GM18858 (cell line): Measurements from ENCODE around the gene VEGFC.

Experiments used
- ATAC-seq: cut with Tn5 transposase; IDR thresholded peaks from one replicate; pipeline ENCODE4 v1.9.1; 2021; ENCODE audit not compliant: unreplicated experiment

VEGFC gene, protein sequence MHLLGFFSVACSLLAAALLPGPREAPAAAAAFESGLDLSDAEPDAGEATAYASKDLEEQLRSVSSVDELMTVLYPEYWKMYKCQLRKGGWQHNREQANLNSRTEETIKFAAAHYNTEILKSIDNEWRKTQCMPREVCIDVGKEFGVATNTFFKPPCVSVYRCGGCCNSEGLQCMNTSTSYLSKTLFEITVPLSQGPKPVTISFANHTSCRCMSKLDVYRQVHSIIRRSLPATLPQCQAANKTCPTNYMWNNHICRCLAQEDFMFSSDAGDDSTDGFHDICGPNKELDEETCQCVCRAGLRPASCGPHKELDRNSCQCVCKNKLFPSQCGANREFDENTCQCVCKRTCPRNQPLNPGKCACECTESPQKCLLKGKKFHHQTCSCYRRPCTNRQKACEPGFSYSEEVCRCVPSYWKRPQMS

DNA sequence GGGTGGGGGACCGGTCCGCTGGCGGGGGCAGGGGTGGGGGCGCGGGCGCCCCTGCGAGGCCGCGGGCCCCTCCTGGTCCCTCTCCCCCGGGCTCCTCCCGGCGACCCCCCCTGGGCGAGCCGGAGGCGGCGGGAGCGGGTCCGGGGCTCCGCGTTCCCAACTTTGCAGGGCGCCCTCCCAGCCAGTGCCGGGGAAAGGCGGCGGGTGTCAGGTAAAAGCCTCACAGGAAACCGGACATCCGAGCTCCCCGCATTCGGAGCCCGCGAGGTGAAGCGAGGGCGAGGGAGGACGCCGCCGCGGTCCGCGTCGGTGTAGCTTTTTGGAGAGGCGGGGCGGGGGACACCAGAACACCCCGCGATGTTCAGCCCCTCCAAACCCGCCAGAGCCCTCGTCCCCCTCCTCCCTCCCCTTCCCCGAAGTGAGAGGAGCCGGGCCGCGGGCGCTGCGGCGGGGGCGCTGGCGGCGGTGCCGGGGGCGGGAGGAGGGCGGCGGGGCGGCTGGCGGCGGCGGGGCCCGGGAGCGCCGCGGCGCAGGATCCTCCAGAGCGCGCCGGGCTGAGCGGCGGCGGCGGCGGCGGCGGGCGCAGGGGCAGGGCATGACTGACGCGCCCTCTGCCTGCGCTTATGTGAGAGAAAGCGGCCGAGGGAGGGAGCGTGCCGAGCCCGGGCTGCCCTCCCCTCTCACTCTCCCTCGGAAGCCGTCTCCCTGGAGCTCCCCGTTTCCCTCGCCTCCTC lies at the start of gene VEGFC:
Gene VEGFC (minus strand): TSS at position 597 of the 734 bp plus-strand sequence. CDS start 611 bp downstream, outside the sequence.
- ATAC-seq: peak; percentile 50

DNA sequence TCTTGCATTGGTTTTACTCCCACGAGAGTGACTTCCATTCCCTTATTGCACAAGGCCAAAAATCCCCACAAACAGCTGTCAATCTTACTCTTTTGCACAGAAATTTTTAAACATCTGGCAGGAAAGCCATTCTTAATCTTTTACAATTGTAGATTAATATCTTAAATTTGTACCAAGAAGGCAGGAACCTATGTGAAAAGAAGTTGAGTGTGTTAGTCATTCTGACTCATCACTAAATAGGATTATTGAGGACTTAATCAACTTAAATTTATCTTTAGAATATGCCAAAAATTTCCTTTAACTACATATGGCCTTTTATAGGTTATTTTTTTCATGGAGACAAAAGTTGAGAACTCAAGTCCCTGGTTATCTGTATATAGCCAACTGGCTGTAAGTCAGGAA lies 49.0 kb upstream of the VEGFC start:
- ATAC-seq: no peak

DNA sequence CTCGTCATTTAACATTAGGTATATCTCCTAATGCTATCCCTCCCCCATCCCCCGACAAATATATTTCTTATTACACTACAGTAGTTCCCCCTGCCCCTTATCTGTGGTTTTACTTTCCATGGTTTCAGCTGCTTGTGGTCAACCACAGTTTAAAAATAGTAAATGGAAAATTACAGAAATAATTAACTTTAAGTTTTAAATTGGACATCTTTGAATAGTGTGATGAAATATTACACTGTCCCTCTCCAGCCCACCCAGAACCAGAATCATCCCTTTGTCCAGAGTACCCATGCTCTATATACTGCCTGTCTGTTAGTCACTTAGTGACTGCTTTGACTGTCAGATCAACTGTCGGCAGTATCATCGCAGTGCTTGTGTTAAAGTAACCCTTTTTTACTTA lies 47.4 kb upstream of the VEGFC start:
- no peak for ATAC-seq

DNA sequence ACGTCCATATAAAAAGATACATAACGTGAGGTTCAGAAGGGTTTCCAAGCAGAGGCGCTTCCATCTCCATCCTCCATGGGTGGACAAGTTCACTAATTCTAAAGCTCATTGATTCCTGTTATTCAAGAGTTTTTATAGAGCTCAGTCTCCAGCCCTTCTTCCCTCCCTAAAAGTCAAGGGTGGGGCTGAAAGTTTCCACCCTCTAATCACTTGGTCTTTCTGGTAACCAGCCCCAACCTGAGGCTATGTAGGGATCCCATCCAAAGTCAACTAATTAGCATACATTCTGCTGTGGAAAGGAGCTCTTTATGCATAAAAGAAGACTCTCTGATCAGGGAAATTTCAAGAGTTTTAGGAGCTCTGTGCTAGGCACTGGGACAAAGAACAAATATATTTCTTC lies 46.9 kb upstream of the VEGFC start:
- ATAC-seq: no peak

DNA sequence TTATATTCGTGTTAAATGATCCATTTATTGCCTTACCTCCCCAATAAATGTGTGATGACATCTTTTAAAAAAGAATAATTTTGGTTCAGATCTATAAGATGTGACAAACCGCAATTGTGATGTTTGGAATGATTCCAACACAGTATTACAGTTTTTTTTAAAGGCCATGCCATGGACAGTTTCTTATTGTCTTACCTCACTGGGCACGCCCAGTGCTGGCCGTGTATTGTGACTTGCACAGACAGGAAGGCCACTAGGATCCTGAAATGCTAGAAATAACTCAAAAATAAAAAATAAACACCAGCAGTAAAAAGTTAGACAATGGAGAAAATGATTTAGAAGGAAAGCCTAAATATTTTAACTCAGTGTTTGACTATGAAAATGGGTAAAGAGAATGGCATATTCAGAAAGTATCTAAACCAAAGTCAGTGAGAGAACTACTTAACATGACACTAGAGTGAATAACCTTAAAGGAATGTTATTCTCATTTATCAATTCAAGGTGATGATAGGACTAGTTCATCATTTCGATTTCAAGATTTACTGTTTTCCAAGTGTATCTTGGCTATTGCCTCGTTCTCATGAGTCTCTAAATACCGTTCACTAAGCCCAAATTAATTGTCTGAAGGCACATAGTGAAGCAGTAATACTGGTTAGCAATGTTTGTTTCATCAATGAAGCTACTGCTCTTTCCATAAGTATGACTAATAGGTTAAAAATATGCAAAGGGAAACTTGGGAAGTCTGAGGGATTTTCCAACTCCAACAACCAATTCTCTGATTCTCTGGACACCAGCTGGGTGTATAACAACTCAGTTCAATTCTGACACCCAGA lies 46.1 kb upstream of the VEGFC start:
- no peak for ATAC-seq

DNA sequence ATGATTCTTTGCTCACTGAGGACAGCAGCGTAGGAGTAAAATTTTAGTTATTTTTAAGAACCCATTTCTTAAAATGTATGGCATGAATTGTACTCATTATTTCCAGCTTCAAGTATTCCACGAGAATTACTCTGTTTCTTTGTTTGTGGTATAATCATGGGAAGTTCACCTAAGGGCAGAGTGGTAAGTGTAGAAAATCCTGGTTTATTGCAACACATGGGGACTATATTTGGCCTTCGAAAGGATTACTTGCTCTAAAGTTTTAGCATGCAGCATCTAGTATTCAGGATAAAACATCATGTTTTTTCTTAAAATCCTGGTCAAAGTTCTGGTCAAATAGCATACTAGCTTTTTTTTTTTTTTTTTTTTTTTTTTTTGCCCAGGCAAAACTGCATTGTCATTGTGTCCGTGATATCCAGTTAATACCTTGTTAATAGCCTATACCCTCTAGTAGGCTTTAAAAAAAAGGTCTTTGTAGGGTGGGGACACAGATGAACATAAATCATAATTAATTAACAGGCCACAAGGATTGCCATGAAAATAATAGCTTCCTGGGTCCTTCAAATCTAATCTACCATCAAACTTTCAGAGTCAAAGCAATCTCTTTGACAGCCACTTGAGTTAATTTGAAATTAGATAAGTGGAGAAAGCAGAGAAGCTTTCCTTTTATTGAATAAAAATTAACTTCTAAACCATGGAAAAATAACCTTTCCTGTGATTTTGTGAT lies 44.6 kb upstream of the VEGFC start:
- no peak for ATAC-seq

DNA sequence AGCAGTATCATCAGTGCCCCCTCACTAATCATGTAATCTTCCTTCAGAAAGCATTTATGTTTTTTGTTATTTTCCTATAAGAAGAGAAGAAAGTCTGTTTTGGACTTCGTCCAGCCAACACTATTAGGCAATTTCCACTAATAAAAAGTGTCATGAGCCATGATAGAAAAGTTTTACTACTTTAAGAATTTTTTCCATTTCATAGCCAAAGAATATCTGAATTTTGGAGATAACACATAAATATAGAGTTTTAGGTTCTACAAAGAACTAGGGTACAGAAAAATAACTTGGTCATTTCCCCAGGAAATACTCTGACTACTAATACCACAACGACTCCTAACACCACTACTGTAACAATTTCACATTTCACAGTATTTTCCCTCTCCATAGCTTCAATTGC lies 41.8 kb upstream of the VEGFC start:
- no peak for ATAC-seq

DNA sequence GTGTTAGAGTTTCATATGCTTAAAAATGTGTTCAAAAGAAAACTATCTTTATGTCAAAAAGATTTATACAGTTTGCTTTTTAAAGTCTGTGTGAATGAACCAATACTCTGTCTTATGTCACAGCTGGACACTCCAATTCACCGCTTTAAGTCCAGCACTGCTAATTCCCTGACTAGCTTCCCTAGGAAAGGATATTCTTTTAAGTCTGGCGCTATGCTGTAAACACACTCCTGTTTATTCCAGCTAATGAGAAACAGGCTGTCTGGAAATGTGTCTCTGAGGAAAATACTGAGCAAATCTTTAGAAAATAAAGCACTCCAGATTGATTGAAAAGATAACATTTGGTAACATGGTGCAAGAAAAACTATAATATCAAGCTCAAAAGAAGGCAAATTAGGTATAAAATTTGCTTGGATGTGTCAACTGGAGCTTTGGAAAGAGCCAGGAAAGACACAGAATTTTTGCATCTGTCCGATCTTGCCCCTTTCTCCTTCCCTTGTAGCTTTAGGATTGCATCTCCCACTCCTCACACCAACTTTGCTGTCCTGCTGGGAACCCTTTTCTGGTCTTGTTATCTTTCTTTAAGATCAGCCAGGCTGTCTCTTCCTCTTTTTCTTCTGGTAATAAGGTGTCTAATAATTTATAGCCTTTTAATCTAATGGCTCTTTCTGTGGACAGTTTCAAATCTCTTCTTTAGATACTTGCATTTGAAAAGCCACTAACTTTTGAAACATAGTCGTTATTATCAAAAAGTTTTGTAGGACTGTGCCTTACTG lies 40.9 kb upstream of the VEGFC start:
- ATAC-seq: no peak

DNA sequence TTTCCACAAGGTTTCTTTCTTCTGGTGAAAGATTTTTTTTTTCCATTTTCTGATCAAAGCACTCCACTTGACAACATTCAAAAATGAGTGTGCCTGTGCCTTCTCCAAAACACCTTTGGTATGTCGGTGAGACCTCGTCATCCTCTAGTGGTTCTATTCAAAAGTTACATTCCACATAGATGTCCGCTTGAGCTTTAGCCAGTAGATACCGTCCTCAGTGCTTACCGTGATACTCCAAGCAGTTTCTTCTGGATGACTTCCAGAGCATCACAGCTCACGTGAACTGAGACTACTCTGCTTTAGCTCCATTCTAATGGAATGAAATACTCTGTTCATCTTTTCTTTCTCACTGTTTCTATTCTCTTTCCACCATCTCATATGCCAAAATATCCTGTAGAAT lies 38.2 kb upstream of the VEGFC start:
- ATAC-seq: no peak

DNA sequence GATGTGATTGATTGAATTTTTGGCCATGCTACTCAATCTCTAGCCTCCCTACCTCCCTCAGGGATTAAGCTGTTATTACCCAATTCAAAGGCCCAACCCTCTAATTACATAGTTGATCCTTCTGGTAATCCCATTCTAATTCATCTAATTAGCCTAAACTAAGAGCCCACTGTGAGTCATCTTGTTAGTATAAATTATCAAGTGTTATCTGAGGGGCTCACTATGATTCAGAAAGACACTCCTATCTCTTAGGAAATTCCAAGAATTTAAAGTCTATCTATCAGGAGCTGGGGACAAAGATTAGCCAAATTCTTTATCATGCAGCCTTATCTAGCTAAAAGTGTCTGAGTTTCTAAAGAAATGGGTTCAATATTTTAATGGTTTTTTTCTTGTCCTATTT lies 32.9 kb upstream of the VEGFC start:
- no peak for ATAC-seq

DNA sequence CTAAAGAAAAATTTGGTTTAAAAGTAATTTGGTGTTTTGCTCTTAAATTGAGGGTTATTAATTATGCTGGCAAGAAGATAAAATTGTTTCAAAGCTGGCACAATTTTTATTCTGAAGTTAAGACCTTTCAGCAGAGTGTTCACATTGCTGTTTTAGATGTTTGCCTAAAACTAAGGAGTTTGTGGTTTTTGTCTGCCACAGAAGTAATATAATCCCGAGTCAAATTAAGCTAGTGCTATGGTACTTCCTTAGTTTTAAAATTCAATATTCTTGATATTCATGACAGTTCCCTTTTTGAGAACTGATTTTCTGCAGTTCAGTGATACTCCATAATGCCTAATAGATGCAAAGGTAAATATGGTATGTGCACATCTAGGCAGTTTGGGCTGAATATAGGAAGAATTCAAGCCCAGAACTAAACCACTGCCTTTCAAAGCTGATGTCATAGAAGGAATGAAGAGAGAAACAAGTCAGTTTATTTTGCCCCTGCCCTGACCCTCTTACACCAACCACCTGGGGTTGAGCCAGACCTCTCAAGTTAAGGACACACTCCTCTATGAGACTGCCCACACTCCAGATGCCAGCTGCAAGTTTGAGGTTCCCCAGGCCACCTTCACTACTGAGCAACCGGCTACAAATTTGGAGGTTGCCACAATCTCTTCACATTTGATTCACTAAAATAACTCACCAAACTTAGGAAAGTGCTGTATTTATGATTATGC lies 32.1 kb upstream of the VEGFC start:
- ATAC-seq: no peak

DNA sequence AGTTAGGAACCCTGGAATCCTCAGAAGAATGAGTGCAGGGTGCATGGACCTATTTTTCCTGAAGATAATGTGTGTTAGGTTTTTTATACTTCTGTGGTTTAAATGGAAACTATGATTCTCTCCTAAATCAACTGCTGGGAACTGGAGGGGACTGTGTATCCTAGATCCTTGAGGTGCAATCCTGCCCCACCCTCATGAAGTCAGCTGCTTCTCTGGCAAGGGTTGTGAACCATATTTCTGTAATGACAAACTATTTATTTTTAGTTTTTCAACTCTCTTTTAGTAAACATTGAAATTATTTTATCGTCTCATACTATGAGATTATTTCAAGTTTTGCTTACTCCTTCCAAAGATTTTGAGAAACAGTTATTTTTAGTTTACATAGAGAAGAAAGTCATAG lies 25.8 kb upstream of the VEGFC start:
- no peak for ATAC-seq

DNA sequence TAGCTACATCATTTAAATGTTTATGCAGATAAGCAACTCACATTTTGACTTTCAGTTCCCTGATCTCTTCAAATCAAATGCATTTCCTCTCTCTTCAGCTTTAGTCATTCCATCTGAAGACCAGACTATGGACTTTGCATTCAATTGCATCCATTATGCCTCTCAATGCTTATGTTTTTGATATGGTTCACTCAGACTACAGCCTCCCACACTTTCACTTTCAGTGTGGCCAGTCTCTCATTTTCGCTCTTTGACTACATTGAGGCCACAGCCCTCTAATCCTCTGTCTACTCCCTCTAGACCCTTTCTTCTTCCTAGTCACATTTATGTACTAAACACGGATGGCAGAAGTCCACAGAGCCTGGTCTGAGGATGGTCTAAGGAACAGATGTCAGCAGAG lies 24.5 kb upstream of the VEGFC start:
- ATAC-seq: peak; percentile 91

DNA sequence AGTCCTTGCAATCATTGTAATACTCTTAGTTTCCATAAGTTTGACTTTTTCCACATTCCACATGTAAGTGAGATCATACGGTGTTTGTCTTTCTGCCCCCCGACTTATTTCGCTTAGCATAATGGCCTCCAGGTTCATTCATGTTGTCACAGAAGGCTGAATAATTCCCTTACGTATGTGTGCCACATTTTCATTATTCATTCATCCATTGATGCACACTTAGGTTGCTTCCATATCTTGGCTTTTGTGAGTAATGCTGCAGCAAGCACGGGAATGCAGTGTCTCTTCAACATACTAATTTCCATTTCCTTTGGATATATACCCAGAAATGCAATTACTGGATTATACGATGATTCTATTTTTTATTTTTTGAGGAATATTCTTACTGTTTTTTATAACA lies 22.0 kb upstream of the VEGFC start:
- no peak for ATAC-seq

DNA sequence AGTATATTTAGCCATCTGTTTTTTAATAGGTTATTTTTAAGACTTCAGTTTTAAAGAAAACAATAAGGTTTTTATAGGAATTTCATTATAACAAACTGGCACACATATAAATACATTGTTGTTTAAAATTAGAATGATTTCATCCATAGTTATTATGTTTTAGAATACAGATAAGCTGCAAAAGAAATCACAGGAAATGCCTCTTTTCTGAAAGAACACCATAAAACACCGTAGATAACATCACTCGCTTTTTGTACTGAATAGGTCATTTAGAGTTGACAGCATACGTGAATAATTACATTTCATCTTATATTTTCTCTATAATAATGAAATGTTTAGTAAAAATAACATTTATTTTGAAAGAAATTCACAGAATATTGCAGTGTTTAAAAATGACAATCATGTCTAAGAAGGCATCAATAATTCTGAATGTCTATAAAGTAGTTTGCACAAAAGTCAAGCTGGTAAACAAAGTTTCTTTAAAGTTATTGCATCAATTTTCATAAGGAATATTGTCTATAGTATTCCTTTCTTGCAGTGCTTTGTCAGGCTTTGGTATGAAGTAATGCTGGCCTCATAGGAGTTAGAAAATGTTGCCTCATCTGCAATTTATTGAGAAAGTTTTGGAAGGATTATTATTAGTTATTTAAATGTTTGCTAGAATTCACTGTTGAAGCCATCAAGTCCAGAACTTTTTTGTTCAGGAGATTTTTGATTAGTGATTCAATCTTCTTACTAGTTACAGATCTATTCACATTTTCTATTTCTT lies 17.9 kb upstream of the VEGFC start:
- no peak for ATAC-seq

DNA sequence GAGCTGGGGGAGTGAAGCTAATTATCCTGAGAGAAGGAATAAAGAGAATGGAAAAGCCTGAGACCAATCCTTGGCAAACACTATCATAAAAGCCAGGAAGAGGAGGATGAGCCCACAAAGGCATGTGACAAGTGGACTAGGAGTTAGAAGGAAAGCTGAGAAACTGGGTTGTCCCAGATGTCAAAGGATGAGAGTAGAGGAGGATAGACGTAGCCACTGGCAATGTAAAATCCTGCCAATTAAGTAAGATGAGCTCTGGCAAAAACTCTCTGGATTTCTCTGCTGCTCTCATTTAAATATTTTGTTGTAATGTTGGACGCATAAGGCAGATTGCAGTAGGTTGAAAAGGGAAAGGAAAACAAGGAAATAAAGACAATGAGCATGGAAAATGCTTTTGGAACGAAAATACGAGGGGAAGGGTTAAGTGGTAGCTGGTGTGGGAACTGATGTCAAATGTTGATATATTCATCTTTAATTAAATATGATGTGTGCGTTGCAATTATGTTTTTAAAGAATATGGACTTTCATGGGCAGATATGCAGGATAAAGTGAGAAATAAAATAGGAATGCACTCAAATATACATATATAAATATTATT lies 14.2 kb upstream of the VEGFC start:
- ATAC-seq: no peak

DNA sequence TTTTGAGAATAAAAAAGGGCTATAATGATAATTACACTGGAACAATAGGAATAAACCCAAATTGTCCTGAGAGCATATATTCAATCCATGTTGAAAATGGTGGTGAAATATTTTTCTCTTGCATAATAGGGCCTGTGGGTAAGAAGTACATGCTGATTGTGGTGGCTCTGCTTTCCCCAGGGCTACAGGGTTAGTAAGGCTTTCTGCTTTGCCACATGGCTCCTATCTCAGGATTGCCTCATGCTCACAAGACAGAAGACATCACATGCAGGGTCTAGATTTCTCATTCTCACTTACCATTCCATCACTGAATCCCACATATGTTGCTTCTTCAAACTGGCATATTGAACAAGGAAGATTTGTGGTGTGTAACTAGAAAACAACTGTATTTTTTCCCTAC lies 12.4 kb upstream of the VEGFC start:
- no peak for ATAC-seq

DNA sequence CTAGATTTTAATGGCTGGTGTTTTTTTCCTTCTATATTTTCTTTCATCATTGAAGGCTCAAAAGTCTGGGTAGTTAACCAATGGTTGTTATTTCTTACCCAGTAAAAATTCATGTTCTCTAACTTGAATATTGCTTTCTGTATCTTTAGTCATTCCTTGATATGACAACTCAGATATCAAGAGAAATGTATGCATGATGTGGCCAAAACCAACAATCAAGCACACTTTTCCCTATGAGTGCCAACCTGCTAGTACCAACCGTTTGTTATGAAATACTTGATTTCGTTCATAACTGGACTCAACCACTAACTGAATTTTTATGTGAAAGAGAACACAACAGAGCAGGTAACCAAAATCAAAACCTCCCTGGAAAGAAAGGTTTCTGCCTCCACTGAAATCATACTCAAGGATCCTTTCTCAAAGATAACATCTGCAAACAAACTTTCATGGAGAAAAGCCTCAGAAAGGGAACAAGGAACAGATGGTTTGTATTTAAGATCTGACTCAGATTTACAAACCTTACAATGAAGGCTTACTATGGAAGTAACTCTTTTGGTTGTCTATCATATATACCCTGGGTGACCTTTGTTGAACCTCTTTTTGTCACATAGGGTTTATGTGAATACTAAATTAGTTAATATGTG lies 8.3 kb upstream of the VEGFC start:
- no peak for ATAC-seq
